PC-9 (cell line): ENCODE results near the gene MPIG6B. TPM values are rescaled to one million over a fixed set of nuclear protein-coding genes. Genes with fewer than 3 reads are reported as not detected.

Source experiments
- Bru-seq: library from RNA; stranded (reverse); fragments of 400-500 nt; gene quantifications from one replicate; lab custom pipeline; 2021; lab: Mats Ljungman, UMichigan
- BruChase-seq, 2 experiments: library from RNA; stranded (reverse); fragments of 400-500 nt; gene quantifications; one replicate each; lab custom pipeline; 2021; lab: Mats Ljungman, UMichigan
- BruUV-seq: library from RNA; stranded (reverse); fragments of 400-500 nt; replicated peaks from 2 replicates; lab custom pipeline; 2021; lab: Mats Ljungman, UMichigan
- CTCF ChIA-PET: fragments of 300-600 bp; sonication (Branson Sonifier 250); formaldehyde crosslinking; loops from one replicate; lab custom pipeline; 2022; ENCODE audit warnings: antibody characterized with exemption; lab: Charles Lee
- POLR2A ChIA-PET: fragments of 300-600 bp; sonication (Branson Sonifier 250); formaldehyde crosslinking; loops from one replicate; lab custom pipeline; 2022; ENCODE audit warnings: antibody characterized with exemption; ENCODE audit not compliant: unreplicated experiment; lab: Charles Lee
- DNase-seq, 2 experiments: peaks; one replicate each; pipeline versions ENCODE4 v3.0.0 to v3.0.0-alpha.2; 2015 to 2022; ENCODE audit warnings: mixed read lengths in 1 of 2
- H2AFZ ChIP-seq: fragments of 200-600 bp; sonication (generic); 2 replicates; pipeline ENCODE4 v1.8.1; 2017; ENCODE audit warnings: antibody characterized with exemption
- H3F3A ChIP-seq: fragments of 200-600 bp; sonication (generic); 2 replicates; pipeline ENCODE4 v1.8.1; 2017; ENCODE audit warnings: antibody characterized with exemption, mild to moderate bottlenecking, low read depth; ENCODE audit not compliant: insufficient read depth
- H3K27ac ChIP-seq: fragments of 200-600 bp; sonication (generic); 2 replicates; pipeline ENCODE4 v1.6.1; 2016; ENCODE audit warnings: mixed run types
- H3K27me3 ChIP-seq: fragments of 200-600 bp; sonication (generic); 2 replicates; pipeline ENCODE4 v1.6.1; 2016; ENCODE audit warnings: low read depth, mixed run types; ENCODE audit not compliant: insufficient read depth
- H3K36me3 ChIP-seq: fragments of 200-600 bp; sonication (generic); 2 replicates; pipeline ENCODE4 v1.6.1; 2016; ENCODE audit warnings: low read depth, mixed run types
- H3K4me1 ChIP-seq: fragments of 200-600 bp; sonication (generic); replicated peaks from 2 replicates; pipeline ENCODE4 v1.6.1; 2016; ENCODE audit warnings: mixed run types; ENCODE audit not compliant: insufficient read depth
- H3K4me2 ChIP-seq: fragments of 200-600 bp; sonication (generic); 2 replicates; pipeline ENCODE4 v1.6.1; 2017; ENCODE audit warnings: mixed run types
- H3K4me3 ChIP-seq: fragments of 200-600 bp; sonication (generic); 2 replicates; pipeline ENCODE4 v1.6.1; 2016; ENCODE audit warnings: mixed run types
- H3K79me2 ChIP-seq: fragments of 200-600 bp; sonication (generic); 2 replicates; pipeline ENCODE4 v1.6.1; 2017; ENCODE audit warnings: low read depth, mixed run types
- H3K9me2 ChIP-seq: fragments of 200-600 bp; sonication (generic); 2 replicates; pipeline ENCODE4 v1.8.1; 2017; ENCODE audit warnings: mild to moderate bottlenecking; ENCODE audit not compliant: insufficient read depth
- H3K9me3 ChIP-seq: fragments of 200-600 bp; sonication (generic); 2 replicates; pipeline ENCODE4 v1.8.1; 2016; ENCODE audit warnings: low read depth; ENCODE audit not compliant: insufficient read depth
- H4K20me1 ChIP-seq: fragments of 200-600 bp; sonication (generic); 2 replicates; pipeline ENCODE4 v1.8.1; 2017; ENCODE audit not compliant: insufficient read depth
- CTCF ChIP-seq: fragments of 200-600 bp; sonication (generic); conservative IDR thresholded peaks from 2 replicates; pipeline ENCODE4 v1.6.1; 2017; ENCODE audit warnings: mixed run types, antibody characterized with exemption, mild to moderate bottlenecking, moderate library complexity
- EZH2 ChIP-seq: fragments of 200-600 bp; sonication (generic); IDR thresholded peaks from 2 replicates; pipeline ENCODE4 v1.8.0; 2017; ENCODE audit warnings: antibody characterized with exemption, low read depth
- intact Hi-C: fragments of 100-400 bp; cut with micrococcal nuclease; formaldehyde crosslinking; loops from one replicate; pipeline ENCODE4 v1.10.0; 2022; ENCODE audit not compliant: unreplicated experiment
- long read RNA-seq: library from polyadenylated mRNA; stranded (forward); transcript quantifications from one replicate; pipeline ENCODE4 v2.0.0, GENCODE V29; 2022
- total RNA-seq: library from RNA; stranded (reverse); gene quantifications from 2 replicates; pipeline ENCODE4 v1.2.3, GENCODE V29; 2021

MPIG6B gene
- total RNA-seq (0.43 and 0.59 TPM in 2 replicates), Bru-seq, nascent RNA (percentile 12 among the genes with signal in this experiment), BruChase-seq, experiment 1, labeled RNA remaining after a 2-hour chase (percentile 14 among the genes with signal in this experiment), BruChase-seq, experiment 2, labeled RNA remaining after a 6-hour chase (percentile 20 among the genes with signal in this experiment)
- long read RNA-seq, partial matches to known transcripts = 0 of 1 reads
- long read RNA-seq, other reads (novel, unspliced or antisense) = 1 of 1 reads

GRCh38 chr6:31723245-31723979, at the start of gene MPIG6B:
Gene MPIG6B, plus strand, starts transcription at chr6:31723373. Its CDS starts 11 bp downstream, at chr6:31723384.
- TF ChIP-seq EZH2 = no peak
- TF ChIP-seq CTCF = no peak
- Histone ChIP-seq H3K27me3 (no peaks in the 10 kb centered on the region), H3K4me3 (no peak within 1 kb of the TSS), H4K20me1 (no peaks in the 10 kb centered on the region), H3K27ac (no peak within 1 kb of the TSS), H3K4me1 (peaks cover 29% of the 10 kb centered on the region), H2AFZ (no peak within 1 kb of the TSS), H3K36me3 (no peaks in the 10 kb centered on the region), H3K9me3 (no peaks in the 10 kb centered on the region), H3K79me2 (no peaks in the 10 kb centered on the region), H3K9me2 (no peaks in the 10 kb centered on the region), H3K4me2 (no peak within 1 kb of the TSS), H3F3A (peaks cover 34% of the 10 kb centered on the region; the same call in 1 of the 2 replicates)
- ChIA-PET CTCF (no interaction called here), POLR2A (no interaction called here)
- DNase-seq = no peak
- intact Hi-C loops = no loop called here
- no TSS peak for BruUV-seq

GRCh38 chr6:31676322-31676903, 46.8 kb upstream of the MPIG6B start:
- no peak for DNase-seq
- Histone ChIP-seq H3K9me3 (no peaks in the 10 kb centered on the region), H3K9me2 (no peaks in the 10 kb centered on the region), H3K4me1 (peaks cover 9% of the 10 kb centered on the region), H3K36me3 (peaks cover 4% of the 10 kb centered on the region; the same call in 1 of the 2 replicates), H3K4me3 (no peak overlapping the region), H3F3A (peaks cover 41% of the 10 kb centered on the region; the same call in 1 of the 2 replicates), H3K27me3 (no peaks in the 10 kb centered on the region), H3K4me2 (no peak overlapping the region), H4K20me1 (no peaks in the 10 kb centered on the region), H3K79me2 (no peaks in the 10 kb centered on the region), H2AFZ (no peak overlapping the region), H3K27ac (no peak overlapping the region)
- CTCF ChIA-PET = interaction anchor here (0.6 kb wide), 1 partner anchor 212 kb away, joined by 3 read pairs; no protein-coding TSS in a partner anchor
- TF ChIP-seq CTCF (no peak), EZH2 (no peak)
- intact Hi-C loops = no loop called here
- POLR2A ChIA-PET = no interaction called here
- no TSS peak for BruUV-seq

GRCh38 chr6:31676904-31677303, 46.3 kb upstream of the MPIG6B start:
- peaks cover 1% of the 10 kb centered on the region; the same call in 1 of the 2 replicates for H3K36me3 ChIP-seq
- no peaks in the 10 kb centered on the region for H4K20me1 ChIP-seq
- DNase-seq = no peak
- TF ChIP-seq EZH2 = no peak
- no peak for TF ChIP-seq CTCF
- POLR2A ChIA-PET = no interaction called here
- H3K79me2 ChIP-seq = no peaks in the 10 kb centered on the region
- intact Hi-C loops = no loop called here
- H3K27ac ChIP-seq = no peak overlapping the region
- no peak overlapping the region for H3K4me2 ChIP-seq
- H2AFZ ChIP-seq = no peak overlapping the region
- peaks cover 14% of the 10 kb centered on the region for H3K4me1 ChIP-seq
- no TSS peak for BruUV-seq
- peaks cover 44% of the 10 kb centered on the region for H3F3A ChIP-seq
- no peaks in the 10 kb centered on the region for H3K9me2 ChIP-seq
- H3K4me3 ChIP-seq = no peak overlapping the region
- H3K27me3 ChIP-seq = no peaks in the 10 kb centered on the region
- CTCF ChIA-PET = interaction anchor here (0.6 kb wide), 1 partner anchor 212 kb away, joined by 3 read pairs; no protein-coding TSS in a partner anchor
- no peaks in the 10 kb centered on the region for H3K9me3 ChIP-seq
